ENCODE measurements around the gene SRSF8.

GRCh38 chr11:95086836-95087570, 20.3 kb downstream of the SRSF8 start:
- no peak for TF ChIP-seq TAF1 (IDR thresholded peaks at IDR 0.05; ENCODE audit: low read depth, low read length)
- no peak for TF ChIP-seq POLR2A (IDR thresholded peaks at IDR 0.05; ENCODE audit: low read depth, low read length)
- TF ChIP-seq POLR2AphosphoS5 (IDR thresholded peaks at IDR 0.05; ENCODE audit: low read depth, low read length) = no peak
- no peak for TF ChIP-seq POU2F2 (IDR thresholded peaks at IDR 0.05; ENCODE audit: low read depth, low read length)
- no peak for TF ChIP-seq SPI1 (IDR thresholded peaks at IDR 0.05; ENCODE audit: low read depth, low read length)
- TF ChIP-seq PAX5 (IDR thresholded peaks at IDR 0.05; ENCODE audit: insufficient read depth, low read length, severe bottlenecking) = no peak

Data from GM12891 (cell line).